Anterior cingulate cortex (tissue), 58 donors: ENCODE results near the gene DHRS7.
"Not testable (repeated sequence)": the region's sequence is repeated elsewhere in the genome, so short reads cannot be mapped to it uniquely, and the experiment has no call there.

ENCODE experiments used
- DNase-seq, 58 donors: peaks; one replicate each; lab custom pipeline; 2025; lab: John Stamatoyannopoulos, UW

Gene DHRS7

DNA sequence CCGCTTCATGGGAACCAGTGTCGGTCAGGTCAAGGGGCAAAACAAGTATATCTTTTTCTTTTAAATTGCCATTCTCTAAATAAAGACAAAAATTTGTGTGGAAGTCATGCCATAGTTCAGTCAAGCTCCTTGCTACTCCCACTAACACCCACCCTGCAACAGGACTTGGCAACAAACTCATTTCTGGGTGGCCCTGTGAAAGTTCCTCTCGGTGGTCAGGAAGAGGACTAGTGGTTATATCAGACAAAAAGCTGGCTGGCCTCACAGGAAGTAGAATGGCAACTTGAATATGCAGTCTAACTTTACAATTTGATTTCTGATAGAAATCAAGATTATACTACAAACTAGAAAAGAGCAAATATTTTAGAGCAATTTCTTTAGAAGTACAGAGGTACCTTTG lies 11.2 kb downstream of the DHRS7 start:
- no peak for DNase-seq

DNA sequence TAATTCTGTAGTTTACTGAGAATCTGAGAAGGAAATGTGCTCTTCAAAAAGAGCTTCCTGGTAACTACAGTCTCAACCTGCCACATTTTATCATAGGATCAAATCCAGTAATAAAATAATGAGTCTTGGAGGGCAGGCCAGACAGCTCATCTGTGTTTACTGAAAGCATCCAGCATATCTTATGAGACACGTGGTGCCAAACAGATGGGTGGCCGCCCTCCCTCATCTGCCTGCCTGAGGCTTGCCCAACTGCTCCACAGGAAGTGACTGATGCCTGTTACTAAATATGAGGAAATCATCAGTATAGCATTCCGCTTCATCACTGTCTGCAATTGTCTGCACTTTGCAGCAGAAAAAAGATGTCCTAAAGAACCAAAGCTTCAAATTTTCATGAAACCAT lies 13.5 kb downstream of the DHRS7 start:
- DNase-seq: peak in 50 of 58 donors; percentile 2 to 85 (median 48)

DNA sequence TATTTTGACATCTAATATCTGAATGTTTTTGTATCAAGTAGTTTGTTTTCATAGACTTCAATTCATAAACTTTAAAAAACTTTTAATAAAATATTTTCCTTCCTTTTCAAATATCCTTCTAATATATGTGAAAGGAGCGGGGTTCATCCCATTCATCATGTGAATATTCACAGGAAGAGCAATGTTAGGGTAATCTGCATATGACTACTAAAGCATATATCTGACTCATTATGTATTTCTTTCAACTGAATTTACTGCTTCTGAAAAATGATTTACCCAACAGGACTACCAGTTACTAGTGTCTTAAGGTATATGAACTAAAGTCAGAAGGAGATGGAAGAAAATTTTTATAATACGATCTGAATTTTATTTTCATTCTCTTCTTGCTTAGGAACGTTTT lies 30.5 kb downstream of the DHRS7 start:
- DNase-seq: no peak

GRCh38 chr14:60133487-60133886 lies 31.7 kb downstream of the DHRS7 start:
- DNase-seq: no peak

DNA sequence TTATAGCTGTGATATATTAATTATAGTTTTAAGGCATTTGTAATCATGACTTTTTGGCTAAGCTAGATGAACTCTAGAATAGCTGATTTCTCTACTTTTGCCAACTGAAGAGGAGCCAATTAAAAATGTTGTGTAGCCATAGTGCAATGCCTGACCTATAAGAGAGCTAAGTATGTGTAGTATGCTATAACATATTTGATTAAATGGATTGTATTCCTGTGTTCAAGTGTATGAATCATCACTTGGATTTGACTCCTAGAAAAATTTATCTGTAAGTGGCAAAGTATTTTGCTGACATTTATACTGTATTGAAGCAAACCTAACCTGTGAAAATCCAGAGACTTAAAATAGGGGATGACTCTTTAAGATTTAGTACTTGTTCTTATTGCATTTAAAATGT lies 39.3 kb downstream of the DHRS7 start:
- DNase-seq: no peak

GRCh38 chr14:60116181-60116580 lies 49.0 kb downstream of the DHRS7 start:
- DNase-seq: no peak

GRCh38 chr14:60114881-60115280 lies 50.3 kb downstream of the DHRS7 start:
- DNase-seq: no peak

DNA sequence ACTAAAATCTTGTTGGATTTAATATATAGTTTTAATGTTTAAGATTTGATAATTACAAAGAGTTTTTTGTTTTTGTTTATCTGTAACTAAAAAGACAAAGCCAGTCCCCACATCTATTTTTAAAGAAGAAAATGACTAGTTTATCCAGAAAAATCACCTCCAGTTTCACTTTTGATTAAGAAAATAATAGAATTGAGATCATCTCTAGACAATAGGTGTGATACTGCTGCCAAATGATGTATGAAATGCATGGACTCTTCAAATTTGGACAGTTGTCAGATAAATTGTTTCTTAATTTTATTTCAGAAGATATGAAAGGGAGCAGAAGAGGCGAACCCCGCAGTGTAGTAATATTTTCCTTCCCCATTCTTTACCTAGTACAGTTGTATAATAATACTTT lies 53.5 kb downstream of the DHRS7 start:
- no peak for DNase-seq

GRCh38 chr14:60107477-60107876 lies 57.7 kb downstream of the DHRS7 start:
- no peak for DNase-seq

GRCh38 chr14:60106339-60106738 lies 58.9 kb downstream of the DHRS7 start:
- peak in 21 of 58 donors; percentile 1 to 62 (median 19) for DNase-seq

DNA sequence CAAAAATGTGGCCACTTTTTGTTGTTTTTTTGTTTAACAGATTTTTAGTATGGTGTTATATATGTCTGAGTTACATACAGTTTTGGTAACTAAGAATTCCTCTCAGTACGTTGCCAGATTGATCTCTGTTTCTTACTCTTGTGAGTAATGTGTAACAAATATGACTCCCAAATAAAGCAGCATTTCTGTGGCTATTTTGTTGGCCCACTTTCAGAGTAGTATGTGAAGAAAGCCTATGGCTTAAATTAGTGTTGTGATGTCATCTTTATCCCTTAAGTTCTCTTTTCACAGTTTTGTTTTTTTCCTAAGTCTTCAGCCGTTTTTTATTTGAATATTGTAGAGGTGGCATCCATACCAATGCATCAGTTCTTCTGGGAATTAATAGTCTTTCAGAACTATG lies 62.8 kb downstream of the DHRS7 start:
- DNase-seq: no peak

- DNase-seq: no peak
These were observed 63.4 kb downstream of the DHRS7 start for GRCh38 chr14:60101786-60102185.

DNA sequence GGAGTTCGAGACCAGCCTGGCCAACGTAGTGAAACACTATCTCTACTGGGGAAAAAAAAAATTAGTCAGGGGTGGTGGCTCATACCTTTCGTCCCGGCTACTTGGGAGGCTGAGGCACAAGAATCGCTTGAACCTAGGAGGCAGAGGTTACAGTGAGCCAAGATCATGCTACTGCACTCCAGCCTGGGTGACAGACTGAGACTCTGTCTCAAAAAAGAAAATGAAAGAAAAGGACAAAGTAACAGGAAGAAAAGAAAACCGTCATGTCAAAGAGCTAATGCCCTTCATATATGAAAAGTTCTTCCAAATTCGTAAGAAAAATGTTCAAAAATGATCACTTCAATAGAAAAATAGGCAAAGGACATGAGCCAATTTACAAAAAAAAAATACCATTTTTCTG lies 65.3 kb downstream of the DHRS7 start:
- DNase-seq: not testable (repeated sequence)

DNA sequence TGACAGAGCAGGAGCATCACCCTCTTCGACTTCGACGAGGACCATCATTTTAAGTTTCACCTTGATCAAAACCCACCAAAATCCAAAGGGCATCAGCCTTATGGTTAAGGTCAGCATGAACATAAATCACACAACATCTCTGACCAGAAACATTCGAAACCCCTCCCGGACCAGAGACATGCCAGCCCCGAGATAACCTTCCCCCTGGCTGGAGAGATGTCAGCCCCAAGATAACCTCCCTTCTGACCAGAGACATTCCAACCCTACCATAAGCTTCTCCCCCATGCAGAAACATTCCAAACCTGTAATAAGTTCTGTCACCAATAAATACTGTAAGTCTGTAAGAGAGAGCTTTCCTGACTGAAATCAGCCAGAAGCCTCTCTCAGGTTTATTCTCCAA lies 67.2 kb downstream of the DHRS7 start:
- no peak for DNase-seq

- DNase-seq: no peak
These were observed 69.3 kb downstream of the DHRS7 start for GRCh38 chr14:60095781-60096450.

DNA sequence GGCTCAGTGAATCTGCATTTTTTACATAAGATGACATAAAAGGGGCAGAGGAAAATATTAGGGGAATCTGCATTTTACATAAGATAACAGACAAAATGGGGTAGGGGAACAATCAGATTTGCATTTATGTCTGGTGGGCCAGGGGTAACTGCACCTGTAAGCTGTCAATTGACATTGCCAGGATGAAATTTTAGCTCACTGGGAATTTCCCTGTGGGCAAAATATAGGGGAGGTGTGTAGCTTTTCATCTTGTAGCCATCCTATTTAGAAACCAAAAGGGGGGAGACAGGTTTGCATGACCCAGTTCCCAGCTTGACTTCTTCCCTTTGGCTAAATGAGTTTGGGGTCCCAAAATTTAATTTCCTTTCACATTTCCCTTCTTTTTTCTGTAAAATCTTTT lies 70.0 kb downstream of the DHRS7 start:
- no peak for DNase-seq

DNA sequence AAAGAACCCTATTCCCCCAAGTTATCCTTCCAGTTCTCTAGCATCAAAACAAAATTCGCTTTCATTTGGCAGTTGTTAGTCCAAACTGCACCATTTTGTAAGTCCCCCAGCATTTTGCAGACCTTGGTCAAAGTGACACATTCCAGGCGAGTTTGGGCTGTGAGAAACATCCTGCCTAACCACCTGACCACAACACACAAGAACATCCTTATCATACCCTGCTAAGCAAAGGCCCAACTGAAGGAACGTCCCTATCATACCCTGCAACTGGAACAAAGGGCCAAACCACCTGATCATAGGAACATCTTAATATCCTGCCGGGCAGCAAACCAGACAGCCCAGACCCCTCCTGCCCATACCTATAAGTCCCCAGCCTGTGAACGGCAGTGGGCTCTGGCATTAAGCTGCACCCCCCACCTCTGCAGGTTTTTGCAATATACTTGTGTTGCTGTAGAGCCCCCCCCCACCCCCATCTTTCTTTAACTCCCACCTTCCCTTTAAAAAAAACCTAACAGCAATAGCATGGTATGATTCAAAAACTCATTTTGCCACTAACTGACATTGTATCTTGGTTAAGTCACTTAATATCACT lies 70.8 kb downstream of the DHRS7 start:
- no peak for DNase-seq
